Stimulated activated CD8-positive, alpha-beta memory T cell treated with anti-CD3 and anti-CD28 coated beads, Interleukin-2, amount 100 ng/mL, for 48 hours (primary cell): ENCODE results near the gene TMBIM1.

Experiments used
- DNase-seq, 2 donors: peaks; one replicate each; pipeline ENCODE4 v3.0.0-alpha.2; 2020; ENCODE audit warnings: low read depth in 2 of 2

The TMBIM1 gene

DNA sequence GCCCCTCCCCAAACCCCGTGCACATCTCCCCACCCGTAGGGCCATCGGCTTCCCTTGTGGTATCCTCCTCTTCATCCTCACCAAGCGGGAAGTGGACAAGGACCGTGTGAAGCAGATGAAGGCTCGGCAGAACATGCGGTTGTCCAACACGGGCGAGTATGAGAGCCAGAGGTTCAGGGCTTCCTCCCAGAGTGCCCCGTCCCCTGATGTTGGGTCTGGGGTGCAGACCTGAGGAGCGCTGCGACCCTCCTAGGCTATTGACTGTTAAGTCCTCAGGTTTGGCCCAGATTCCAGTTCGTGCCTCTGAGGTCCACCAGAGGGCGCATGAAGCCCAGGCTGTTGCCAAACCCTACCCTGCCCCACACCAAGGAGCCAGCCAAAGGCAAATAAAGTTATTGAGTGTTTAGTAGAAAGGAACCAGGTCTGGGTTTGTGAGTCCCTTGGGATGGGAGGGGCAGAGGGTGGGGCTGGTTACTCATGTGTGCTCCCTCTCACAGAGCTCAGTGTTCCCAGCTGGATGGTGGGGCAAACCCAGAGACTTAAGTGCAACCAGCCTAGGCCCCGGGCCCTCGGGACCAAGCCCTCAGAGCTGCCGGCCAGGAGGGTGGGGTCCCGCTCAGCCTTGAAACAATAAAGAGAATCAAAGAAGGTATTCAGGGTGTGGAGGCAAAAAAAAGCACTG lies 19.6 kb downstream of the TMBIM1 start:
- peak; percentile 57 to 59 for DNase-seq

DNA sequence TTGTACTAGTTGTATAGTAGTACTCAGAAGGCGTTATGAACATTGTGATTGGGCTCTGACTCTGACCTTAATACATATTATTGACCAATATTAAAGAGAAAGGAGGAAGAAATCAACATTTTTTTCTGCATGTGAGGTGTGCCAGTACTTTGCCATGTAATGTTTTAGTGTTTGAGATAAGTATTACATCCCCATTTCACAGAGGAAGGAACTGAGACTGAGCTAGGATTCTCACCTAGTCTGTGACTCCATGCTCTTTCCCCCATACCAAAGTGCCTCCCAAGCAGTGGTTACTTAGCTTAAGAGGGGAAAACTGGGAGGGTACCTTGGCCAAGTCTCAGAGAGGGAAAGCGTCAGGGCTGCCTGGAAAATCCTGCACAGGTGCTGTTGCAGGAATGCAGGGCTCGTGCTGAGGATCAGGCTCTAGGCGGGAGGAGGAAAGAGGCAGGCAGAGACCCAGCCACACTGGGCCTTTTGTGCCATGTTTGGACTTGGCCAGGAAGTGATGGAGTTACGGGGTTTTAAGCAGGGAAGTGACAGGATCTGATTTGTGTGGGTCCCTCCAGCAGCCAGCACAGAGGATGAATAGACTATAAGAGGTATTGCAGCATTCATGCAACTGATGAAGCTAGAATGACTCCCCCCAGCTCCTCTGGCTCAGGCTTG lies 20.3 kb downstream of the TMBIM1 start:
- DNase-seq: no peak

DNA sequence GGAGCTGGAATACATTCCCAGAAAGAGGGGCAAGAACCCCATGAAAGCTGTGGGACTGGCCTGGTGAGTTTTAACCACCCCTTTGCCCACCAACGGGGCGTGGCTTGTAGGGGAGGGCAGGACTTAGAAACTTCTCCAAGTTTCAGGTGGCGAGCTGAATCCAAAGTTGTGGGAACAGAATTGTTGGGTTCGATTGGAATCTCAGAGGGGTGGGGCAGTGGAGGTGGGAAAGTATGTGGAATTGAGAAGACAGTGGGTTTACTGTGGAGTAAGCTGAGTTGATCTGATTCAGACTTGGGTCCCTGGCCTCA lies 20.9 kb downstream of the TMBIM1 start:
- no peak for DNase-seq

DNA sequence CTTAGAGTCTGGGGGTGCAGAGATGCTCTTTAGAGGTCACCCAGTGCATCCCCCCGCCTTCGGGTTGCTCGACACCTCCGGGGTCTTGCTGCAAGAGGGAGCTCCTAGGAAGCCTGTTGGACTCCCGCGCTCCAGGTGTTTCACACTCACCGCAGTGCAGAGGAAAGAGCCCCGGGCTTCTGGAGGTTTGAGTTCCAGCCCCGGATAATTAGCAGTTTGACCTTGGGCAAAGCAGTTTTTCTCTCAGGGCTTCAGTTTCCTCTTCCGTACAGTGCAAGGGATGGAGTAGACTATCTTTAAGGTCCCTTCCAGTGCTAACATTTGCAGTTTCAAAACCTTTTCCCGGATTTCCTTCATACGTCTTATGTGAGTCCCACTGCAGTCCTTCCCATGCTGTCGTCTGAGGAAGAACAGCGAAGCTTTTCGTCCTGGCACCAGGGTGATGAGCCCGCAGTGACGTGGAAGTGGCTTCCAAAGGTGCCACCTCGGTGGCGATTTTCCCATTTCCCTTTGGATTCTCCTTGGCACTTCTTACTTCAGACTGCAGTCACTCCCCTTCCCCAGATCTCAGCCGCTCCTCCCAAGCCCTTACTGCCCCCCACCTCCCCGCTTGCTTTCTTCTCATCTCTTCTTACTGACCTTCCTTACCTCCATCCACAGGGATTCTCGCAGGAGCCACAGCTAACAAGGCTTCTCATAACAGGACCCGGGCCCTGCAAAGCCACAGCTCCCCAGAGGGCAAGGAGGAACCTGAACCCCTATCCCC lies 21.4 kb downstream of the TMBIM1 start:
- DNase-seq: no peak

DNA sequence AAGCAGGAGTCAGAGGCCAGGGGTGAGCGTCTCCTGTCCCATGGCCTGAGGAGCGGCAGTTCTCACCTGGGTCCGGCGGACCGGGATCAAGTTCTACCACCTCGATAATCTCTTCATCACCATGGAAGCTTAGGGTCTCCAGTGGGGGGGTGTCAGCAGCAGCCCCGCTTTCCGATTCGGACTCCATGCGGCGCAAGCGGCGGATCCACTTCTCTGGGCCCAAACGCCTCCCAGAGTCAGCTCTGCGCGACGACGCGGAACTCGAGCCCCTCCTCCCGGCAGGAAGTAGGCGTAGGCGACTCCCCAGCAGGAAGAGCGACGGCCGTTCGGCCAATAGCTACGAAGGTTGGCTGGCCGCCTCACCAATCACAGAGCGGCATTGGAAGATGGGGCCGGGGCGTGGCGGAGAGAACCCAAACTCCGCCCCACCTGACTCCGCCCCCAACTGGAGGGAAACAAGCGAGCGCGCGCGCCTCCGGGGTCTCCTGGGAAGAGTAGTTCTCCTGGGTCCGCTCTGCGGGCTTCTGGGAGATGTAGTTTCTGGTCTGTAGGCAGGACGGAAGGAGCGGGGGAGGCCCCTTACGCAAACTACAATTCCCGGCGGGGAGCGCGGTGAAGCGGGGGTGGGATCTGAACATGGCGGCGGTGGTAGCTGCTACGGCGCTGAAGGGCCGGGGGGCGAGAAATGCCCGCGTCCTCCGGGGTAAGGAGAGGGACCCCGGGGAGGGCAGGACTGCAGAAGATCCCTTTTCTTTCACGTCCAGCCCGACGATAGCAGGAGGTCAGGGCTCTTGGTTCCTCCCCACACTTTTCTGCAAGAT lies 22.2 kb downstream of the TMBIM1 start, which contains the start of the genes AAMP and PNKD:
AAMP (minus strand) TSS at position 238 of the 821 bp plus-strand sequence; CDS start at position 187, 51 bp downstream.
PNKD (plus strand) TSS at position 620 of the 821 bp plus-strand sequence; CDS start at position 637, 17 bp downstream.
- DNase-seq: peak; percentile 99 to 100

DNA sequence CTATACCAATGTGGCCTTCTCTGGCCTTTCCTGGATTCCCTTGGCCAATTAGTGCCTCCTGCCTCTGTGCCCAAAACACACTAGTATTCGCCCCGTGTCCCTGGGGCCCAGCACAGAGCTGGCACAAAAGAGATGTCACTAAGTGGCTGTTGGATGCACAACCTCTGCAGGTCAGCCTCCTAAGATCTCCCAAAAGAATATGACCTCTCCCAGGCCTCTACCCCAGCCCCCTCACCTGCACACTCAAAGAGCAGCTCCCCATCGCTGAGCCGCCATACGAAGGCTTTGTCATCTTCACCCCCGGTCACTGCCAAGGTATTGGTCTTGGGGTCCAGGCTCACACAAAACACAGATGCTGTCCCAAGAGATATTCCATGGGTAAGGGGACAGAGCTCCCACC lies 25.0 kb downstream of the TMBIM1 start:
- no peak for DNase-seq

DNA sequence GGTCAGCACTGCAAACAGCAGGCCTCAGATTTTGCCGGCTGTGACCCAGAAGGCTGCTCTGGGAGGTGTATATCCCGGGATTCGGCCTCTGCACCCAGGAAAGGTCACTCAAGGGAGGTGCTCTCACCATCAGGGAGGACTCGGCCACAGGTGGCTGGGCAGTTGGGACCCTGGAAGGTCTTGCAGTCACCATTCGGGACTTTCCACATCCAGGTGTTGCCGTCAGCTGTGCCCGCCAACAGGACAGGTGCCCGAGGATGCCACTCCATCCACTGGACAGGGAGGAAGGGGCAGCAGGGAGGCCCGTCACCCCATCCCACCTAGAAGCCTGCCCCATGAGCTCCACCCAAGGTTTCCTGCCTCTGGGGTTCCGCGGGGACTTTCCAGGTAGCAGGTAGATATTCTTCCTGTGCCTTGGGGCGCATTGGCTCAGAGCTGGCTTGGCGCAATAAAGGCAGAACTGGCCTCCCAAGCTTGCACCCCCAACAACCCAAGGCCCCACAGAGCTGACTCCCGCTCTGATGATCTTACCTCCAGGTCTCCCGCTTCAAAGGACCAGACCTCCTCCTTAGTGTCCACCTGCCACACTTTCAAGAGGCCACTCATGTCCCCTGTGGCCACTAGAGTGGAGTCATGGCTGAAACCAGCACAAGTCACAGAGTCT lies 25.9 kb downstream of the TMBIM1 start:
- DNase-seq: no peak

DNA sequence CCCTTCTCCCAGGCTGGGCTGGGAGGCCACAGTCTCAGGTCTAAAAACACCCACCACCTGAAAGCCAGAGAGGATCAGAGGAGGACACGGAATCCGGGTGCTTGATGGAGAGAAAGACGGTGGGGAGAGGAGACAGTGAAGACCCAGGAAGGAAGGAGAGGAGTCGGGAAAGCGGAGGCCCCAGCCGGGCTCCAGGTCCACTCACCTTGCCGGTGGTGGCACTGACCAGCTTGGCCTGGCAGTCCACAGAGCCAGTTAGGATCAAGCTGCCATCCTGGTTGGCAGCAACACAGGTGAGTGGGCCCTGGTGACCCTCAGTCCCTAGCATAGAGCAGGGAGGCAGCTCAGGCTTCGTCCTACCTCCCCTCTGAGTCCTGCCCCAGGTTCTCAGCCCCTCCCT lies 26.7 kb downstream of the TMBIM1 start:
- DNase-seq: no peak

DNA sequence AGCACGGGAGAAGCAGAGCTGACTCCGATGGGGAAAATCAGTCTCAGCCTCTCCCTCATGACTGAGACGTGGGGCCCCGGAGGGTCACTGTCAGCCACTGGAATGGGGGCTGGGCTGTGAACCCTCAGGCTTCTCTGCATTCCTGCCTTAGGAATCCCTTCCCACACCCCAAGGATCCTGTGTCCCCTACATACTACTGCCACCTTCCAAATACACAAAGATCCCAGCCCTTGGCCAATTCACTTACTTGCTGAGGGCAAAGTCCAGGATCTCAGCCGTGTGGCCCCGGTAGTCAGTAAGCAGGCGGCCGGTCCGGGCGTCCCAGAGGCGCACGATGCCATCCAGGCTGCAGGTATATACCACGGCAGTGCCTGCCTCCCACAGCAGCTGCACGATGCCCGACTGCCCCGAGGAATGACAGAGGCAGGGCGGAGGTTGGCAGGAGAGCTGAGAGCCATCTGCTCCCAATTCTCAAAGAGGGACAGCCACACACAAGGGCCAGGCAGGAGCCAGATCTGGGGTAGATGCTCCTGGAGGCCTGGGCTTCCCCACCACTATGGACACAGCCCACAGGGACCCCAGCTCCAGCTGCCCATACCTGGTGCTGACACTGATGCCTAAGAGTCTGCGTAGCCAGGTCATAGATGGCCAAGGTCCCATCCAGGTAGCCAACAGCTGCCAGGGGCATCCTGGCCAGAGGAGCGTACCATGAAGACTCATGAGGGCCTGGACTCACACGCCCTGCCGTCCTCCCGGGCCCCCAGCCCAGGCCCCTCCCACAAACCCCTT lies 27.3 kb downstream of the TMBIM1 start:
- no peak for DNase-seq

DNA sequence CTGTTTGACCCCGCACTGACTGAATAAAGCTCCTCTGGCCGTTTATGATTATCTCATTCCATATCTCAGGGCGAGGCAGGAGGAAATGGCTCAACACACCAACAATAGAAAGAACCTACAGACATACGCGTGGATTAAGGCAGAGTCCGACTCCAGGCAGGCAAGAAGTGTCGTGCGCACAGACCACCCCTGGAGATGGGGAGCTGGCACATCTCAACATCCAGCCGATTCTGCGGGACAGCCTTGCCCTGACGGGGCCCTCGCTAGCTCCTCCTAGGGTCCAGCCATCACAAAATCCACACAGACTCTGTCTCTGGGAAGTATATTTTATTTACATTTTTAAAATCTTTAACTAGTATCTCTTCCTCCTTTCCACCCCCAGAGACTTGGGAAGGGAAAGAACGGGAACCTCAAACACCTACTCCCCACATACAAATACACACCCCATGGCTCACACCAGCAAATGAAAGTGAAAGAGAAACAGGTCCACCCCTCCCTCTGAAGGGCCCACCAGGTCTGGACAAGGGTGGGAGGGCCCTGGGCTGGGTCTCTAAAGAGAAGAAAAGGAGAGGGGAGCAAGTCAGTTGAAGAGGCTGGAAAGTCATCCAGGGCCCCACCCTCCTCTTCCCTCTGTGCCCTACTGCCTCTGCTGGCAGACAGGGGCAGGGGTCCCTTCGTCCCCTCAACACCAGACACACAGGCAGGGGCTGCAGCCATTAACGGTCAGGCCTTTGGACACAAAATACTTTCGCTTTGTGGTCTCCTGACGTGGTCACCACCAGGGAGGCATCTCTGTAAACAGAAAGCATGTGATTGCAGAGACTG lies 28.3 kb downstream of the TMBIM1 start:
- DNase-seq: no peak

DNA sequence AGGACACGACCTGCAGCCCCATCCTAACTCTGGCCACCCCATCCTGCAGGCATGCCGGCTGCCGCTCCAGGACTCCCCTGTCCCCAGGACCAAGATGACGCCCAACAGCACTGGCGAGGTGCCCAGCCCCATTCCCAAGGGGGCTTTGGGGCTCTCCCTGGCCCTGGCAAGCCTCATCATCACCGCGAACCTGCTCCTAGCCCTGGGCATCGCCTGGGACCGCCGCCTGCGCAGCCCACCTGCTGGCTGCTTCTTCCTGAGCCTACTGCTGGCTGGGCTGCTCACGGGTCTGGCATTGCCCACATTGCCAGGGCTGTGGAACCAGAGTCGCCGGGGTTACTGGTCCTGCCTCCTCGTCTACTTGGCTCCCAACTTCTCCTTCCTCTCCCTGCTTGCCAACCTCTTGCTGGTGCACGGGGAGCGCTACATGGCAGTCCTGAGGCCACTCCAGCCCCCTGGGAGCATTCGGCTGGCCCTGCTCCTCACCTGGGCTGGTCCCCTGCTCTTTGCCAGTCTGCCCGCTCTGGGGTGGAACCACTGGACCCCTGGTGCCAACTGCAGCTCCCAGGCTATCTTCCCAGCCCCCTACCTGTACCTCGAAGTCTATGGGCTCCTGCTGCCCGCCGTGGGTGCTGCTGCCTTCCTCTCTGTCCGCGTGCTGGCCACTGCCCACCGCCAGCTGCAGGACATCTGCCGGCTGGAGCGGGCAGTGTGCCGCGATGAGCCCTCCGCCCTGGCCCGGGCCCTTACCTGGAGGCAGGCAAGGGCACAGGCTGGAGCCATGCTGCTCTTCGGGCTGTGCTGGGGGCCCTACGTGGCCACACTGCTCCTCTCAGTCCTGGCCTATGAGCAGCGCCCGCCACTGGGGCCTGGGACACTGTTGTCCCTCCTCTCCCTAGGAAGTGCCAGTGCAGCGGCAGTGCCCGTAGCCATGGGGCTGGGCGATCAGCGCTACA lies 29.4 kb downstream of the TMBIM1 start:
- no peak for DNase-seq

DNA sequence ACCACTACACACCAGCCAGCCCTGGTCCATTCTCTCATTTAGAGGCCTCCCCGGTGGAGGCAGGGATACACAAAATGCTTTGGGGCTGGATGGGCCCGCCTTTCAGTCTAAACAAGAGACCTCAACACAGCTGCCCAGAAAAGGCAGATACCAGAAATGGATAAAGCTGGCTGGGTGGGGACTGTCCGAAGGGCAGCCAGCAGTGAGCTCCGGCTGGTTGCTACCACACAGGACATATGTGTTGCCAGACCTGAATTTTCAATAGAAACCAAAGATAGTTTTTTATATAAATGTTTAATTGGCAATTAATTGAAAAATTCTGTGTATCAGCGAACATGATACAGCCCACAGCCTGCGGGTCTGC lies 30.1 kb downstream of the TMBIM1 start:
- no peak for DNase-seq

DNA sequence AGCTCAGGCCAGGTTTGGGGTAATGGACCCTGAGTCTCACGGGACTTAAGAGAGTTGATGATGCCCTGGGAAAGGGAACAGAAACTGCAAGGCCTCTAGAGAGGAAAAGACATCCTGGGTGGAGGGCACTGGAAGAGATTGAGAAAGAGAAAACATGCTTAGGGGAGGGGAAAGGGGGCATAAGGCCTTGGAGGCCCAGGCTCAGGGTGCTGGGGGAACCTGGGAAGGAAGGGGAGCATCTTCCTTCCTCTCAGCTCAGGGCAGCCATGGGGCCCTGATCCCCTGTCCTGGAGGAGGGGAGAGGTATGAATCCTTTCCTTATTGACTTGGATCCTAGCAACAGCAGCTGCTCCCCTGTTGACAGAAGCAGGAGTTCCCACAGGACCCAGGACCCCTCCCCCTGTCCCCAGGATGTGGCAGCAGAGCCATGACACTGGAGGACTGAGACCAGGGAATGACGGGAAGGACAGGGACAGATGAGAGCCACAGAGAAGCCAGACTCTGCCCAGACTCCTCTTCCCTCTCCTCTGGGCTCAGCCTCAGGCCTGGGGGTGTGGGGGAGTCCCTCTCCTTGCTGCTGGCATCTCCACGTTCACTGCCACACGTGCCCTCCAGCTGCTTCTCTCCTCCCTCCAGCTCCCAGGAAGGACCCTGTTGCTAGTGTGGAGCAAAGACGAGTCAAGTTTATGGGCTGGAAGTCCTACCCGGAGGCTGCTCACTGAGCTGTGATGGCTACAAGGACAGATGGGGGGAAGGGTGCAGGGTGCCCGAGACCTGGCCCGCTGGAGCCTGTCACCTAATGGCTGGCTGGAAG lies 30.7 kb downstream of the TMBIM1 start:
- DNase-seq: no peak

DNA sequence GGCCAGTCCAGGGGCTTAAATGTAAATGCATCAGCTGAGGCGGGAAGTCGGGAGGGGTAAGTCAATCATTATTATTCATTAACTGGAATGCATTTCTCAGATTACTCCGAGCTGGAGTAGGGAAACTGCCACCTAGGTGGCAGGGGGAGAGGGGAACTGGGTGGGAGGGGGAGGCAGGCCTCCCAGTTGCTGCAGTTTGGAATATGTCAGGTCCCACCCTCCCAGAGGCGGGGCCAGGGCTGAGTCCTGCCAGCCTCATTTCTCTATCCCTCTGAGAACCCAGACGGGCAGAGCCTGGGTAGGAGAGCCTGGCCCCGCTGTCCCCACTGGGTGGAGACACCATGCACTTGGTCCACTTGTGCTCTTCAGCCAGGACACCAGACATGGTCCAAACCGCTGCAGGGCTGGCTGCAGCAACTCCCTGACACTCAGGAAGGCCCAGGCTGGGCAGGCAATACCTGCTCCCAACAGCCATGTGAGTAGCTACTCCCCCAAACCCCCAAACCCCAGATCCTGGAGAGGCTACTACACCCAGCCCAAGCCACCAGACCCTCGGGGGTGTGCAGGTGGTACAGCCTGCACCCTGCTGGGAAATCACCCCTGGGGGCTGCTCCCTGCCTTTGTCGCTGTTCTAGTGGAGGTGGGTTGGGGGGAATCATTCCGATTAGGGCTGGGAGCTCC lies 31.4 kb downstream of the TMBIM1 start, which contains the start of gene GPBAR1:
GPBAR1 (plus strand) TSS at position 274 of the 681 bp plus-strand sequence. CDS start 1,710 bp downstream, outside the sequence.
- DNase-seq: no peak

DNA sequence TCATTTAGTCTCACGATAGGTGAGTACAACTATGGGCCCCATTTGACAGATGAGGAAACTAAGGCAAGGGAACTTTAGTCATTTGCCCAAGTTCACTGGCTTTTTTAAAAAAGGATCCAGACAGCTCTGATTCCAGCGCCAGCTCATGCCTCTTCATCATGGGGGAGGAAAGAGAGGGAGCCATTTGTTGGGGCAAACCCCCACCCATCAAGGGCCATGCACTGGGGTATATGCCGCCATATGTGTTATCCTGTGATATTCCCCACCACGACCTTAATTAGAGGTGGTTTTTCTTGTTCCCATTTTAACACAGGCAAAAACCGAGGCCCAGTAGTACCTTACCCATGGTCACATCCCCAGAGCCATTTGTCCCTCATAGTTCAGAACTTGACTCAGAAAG lies 32.1 kb downstream of the TMBIM1 start:
- DNase-seq: no peak

DNA sequence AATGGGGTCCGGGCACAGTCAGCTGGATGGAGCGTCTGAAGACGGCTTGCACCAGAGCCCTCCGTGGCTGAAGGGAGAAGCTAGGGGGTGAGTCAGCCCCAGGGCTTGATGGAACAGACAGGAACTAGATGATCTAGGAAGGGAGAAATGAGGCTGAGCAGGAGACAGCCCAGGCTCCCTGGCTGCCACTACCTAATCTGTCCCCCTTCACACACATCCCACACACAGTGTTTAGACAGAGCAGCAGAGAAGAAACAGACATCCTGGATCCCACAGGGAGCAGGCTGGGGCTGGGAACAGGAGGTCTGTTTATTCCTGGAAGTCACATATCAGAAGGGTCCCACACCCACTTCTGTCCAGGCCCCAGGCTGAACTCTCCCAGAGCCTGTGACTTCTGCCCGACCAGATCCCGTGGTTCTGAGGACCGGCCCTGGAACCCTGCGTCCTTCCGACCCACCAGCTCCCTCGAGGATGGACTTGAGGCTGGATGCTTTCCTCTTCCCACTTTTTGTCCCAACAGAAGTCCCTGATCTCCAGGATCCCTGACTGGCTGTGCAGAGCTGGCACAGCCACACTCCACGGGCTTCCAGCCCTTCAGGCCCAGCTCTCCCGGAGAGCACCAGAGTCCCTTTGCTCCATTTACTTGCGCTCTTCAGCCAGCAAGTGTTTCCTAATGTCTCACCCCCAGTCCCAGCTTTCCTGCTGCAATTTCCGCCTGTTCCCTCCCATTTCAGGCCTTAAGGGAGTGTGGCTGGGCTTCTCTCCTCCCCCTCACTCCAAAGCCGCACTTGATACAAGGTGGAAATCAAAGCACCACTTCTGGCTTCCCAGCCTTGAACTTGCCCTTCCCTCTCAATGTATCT lies 33.0 kb downstream of the TMBIM1 start:
- no peak for DNase-seq
